GM10266 (cell line): ENCODE measurements around the gene FGGY.

Source experiments
- DNase-seq: peaks from one replicate; pipeline ENCODE4 v3.0.0; 2012; ENCODE audit errors: extremely low spot score
- TF ChIP-seq, protein P1 (sequence below): IDR thresholded peaks from 2 replicates; pipeline ENCODE4 v1.5.1; 2012; ENCODE audit warnings: mild to moderate bottlenecking, low read depth; ENCODE audit not compliant: control insufficient read depth, insufficient read depth; ENCODE audit errors: missing control alignments

The FGGY gene

DNA sequence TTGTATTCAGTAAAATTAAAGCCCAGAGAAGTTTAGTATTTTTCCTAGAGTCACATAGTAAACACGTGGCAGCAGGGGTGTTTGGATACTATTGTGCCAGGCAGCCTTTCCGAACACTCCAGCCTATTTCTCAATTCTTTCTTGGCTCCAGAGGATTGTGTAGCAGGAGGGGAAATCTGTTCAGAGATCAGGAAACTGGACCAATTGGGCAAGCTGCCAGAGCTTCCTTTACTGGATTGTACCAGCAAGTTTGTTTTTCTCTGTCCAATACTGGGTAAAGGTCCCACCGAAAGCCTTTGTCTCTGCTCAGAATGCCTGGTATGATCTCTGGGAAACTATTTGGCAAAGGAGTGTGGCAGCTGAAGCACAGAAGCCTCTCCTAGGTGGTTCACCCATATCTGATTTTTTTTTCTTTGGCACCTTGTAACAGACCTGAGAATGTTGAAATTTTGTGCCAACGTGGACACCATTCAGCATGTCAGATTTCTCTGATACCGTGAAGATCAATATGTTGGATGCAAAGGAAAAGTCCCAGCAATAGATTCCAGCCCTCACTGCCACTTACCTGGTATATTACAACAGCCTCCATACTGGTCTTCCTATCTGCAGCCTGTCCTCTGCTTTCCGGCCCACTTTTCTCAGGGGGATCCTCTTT, 126.2 kb downstream of the FGGY start:
- no peak for DNase-seq
- TF ChIP-seq, protein P1, sequence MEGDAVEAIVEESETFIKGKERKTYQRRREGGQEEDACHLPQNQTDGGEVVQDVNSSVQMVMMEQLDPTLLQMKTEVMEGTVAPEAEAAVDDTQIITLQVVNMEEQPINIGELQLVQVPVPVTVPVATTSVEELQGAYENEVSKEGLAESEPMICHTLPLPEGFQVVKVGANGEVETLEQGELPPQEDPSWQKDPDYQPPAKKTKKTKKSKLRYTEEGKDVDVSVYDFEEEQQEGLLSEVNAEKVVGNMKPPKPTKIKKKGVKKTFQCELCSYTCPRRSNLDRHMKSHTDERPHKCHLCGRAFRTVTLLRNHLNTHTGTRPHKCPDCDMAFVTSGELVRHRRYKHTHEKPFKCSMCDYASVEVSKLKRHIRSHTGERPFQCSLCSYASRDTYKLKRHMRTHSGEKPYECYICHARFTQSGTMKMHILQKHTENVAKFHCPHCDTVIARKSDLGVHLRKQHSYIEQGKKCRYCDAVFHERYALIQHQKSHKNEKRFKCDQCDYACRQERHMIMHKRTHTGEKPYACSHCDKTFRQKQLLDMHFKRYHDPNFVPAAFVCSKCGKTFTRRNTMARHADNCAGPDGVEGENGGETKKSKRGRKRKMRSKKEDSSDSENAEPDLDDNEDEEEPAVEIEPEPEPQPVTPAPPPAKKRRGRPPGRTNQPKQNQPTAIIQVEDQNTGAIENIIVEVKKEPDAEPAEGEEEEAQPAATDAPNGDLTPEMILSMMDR = no peak

DNA sequence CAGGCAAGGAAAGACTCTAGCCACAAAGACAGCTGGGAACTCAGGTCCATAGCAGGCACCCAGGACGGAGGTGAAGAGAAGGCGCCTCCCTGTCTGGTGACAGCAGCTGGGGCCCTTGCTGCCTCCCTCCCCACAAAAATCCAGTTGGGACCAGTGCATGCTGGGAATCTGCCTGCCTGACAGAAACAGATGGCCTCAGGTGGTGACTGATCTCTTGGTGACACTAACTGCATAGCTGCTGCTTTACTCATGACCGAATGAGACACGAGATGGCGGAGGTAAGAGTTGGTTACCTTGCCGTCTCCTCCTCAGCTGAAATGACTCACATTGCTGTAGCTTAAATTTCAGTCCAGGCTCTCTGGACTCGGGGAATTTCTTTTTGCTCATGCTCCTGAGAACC, 130.3 kb downstream of the FGGY start:
- DNase-seq = no peak
- TF ChIP-seq, protein P1 = no peak

DNA sequence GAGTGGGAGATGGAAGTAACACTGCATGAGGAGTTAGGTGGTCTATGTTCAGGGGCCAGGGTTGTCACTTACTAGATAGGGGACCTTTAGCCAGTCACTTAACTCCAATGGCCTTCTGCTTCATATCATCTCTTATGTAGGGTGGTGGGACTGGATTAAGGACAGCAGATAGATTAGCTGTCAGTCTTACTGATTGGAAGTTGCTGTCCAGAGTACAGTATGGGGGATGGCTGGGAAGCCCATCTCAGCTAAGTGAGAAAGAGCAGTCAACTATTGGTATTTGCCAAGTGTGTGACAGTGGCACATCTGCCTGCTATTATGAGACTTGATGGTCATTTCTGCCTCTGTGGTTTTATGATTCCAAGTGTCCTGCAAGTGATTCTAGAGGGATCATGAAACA, 130.9 kb downstream of the FGGY start:
- TF ChIP-seq, protein P1 = no peak
- no peak for DNase-seq

DNA sequence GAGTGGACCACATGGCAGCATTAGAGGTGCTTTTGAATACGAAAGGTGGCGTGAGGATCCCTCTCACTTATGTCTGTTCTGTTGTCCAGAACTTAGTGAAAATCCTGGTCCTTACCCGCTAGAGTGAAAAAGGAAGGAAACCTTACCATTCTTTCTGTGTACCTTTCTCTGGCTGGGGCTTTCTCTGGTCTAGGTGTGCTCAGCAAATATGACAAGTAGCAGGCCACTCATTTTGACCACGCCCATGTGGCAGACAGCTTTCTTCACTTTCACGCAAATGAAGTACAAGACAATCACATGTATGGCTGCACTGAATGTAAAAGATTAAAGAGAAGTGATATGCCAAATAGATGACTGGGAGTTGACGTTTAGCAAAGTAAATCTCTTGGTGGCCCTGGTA, 131.9 kb downstream of the FGGY start:
- TF ChIP-seq, protein P1 = no peak
- DNase-seq = no peak

DNA sequence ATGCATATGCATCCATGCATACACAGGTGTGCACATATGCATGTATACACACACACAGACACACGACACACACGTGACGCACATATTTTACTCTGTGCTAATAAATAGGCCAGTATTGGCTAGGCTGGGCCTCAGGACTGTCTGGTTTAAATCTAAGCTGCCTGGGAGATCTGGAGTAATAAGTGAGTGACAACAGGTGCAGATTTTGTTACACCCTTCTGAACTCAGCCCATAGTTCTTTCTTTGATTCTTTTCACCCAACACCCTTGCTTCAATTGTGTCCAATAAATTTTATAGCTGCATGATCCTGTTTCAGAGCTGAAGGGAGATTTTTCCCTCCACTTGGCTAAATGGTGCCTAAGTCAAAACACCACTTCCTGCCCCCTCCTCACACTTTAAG, 132.8 kb downstream of the FGGY start:
- TF ChIP-seq, protein P1 = no peak
- no peak for DNase-seq

DNA sequence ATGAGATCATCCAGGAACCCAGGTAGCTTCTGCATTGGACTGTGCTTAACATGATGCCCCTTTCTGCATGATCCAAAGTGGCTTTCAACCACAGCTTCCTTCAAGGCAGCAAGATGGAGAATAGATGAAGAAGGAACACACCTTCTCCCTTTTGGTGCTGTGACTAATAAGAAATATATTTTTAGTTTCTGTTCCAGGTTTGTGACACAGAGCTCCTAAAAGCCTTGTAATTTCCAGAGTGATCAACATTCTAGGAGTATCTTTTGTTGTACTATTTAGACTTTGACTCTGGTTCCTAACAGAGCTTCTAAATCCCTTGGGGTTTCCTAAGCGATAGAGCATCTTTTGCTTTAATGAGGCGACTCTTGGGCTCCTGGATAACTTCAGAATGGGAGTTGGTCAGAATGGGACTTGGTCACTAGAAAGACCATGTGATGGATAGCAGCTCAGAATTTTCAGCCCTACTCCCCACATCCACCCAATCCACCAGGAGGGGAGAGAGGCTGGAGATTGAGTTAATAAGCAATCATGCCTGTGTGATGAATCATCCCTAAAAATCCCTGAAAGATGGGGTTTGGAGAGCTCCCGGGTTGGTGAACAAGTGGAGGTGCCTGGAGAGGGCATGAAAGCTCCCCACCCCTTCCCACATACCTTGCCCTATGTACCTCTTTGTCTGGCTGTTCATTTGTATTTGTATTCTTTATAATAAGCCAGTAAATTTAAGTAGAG, 134.8 kb downstream of the FGGY start:
- no peak for DNase-seq
- TF ChIP-seq, protein P1 = no peak
